ENCODE results near the gene CEP192. TPM values are rescaled to one million over a fixed set of nuclear protein-coding genes. Genes with fewer than 3 reads are reported as not detected.

Gene CEP192
- total and polyA plus RNA-seq, 2 of the 4 experiments (the other 2 are of a cell fraction) = 17.2 to 29.0 TPM

GRCh38 chr18:13101659-13102197 is 110.6 kb downstream of the CEP192 start:
- Histone ChIP-seq H3K4me1 (ENCODE audit: control insufficient read depth, insufficient read depth, low read length) (no peaks in the 10 kb centered on the region), H2BK120ac (ENCODE audit: low read depth, low read length) (no peak overlapping the region), H3K9me3 (ENCODE audit: control insufficient read depth, insufficient read depth, low read length) (no peaks in the 10 kb centered on the region), H3K18ac (ENCODE audit: low read depth, low read length) (no peak overlapping the region), H2BK15ac (ENCODE audit: low read depth, low read length) (no peak overlapping the region), H3K79me1 (ENCODE audit: low read depth in 1 of 2, low read length in 2 of 2) (0 out of 4 replicates have a peak, but pooled peaks cover 0 to 3% of the 10 kb centered on the region in 2 experiments), H3K23ac (ENCODE audit: low read depth, low read length) (no peak overlapping the region), H4K91ac (ENCODE audit: insufficient read depth, low read depth, low read length) (no peak overlapping the region), H4K20me1 (ENCODE audit: insufficient read depth, low read length) (no peaks in the 10 kb centered on the region), H3K4me2 (ENCODE audit: low read depth, low read length) (no peak overlapping the region), H3K4ac (ENCODE audit: low read depth, low read length) (no peak overlapping the region), H4K5ac (ENCODE audit: low read depth, low read length) (no peak overlapping the region), H2AK5ac (ENCODE audit: low read depth, low read length) (no peak overlapping the region), H2BK5ac (ENCODE audit: low read depth, low read length, poor library complexity, severe bottlenecking) (no peak overlapping the region), H3K27ac (ENCODE audit: insufficient read depth, low read length) (no peak overlapping the region), H3K27me3 (ENCODE audit: control insufficient read depth, insufficient read depth, low read length) (no peaks in the 10 kb centered on the region), H3K4me3 (ENCODE audit: insufficient read depth, low read depth, low read length) (no peak overlapping the region), H4K8ac (ENCODE audit: low read depth in 2 of 2, low read length in 2 of 2) (no peak overlapping the region), H3K14ac (replicated peaks; ENCODE audit: low read depth, low read length) (no peak overlapping the region), H3K9me1 (ENCODE audit: insufficient read depth, low read length) (peaks cover 5% of the 10 kb centered on the region), H3K9ac (ENCODE audit: low read depth, low read length) (no peak overlapping the region), H2BK20ac (ENCODE audit: low read depth, low read length) (no peak overlapping the region), H2AK9ac (replicated peaks; ENCODE audit: low read depth, low read length, poor library complexity) (no peak overlapping the region), H2AFZ (replicated peaks; ENCODE audit: low read length, poor library complexity) (no peak overlapping the region), H3K56ac (ENCODE audit: extremely low read depth, insufficient read depth, low read length) (no peak overlapping the region), H3K36me3 (ENCODE audit: control insufficient read depth, insufficient read depth, low read length) (peaks cover 53% of the 10 kb centered on the region)
- POLR2A ChIA-PET (ENCODE audit: unreplicated experiment) = no interaction called here
- in situ Hi-C loops (cut with MboI; ENCODE audit: low sequenced_read_pairs) (no loop called here), intact Hi-C loops (cut with micrococcal nuclease) (no loop called here), dilution Hi-C loops (cut with HindIII; ENCODE audit: low sequenced_read_pairs, unreplicated experiment) (no loop called here)
- 93% methylated on average over 3 of the region's 4 CpGs; no CpG with 5 or more reads in 1 of the 2 experiments for WGBS, 2 experiments (ENCODE audit: extremely low coverage in 2 of 2, insufficient read length in 1 of 2)
- ATAC-seq (ENCODE audit: low read depth) (no peak), DNase-seq (no peak)
- TF ChIP-seq, protein P1, sequence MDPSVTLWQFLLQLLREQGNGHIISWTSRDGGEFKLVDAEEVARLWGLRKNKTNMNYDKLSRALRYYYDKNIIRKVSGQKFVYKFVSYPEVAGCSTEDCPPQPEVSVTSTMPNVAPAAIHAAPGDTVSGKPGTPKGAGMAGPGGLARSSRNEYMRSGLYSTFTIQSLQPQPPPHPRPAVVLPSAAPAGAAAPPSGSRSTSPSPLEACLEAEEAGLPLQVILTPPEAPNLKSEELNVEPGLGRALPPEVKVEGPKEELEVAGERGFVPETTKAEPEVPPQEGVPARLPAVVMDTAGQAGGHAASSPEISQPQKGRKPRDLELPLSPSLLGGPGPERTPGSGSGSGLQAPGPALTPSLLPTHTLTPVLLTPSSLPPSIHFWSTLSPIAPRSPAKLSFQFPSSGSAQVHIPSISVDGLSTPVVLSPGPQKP (IDR thresholded peaks at IDR 0.05; ENCODE audit: borderline replicate concordance, low read depth, low read length) = no peak
- TF ChIP-seq CEBPB (IDR thresholded peaks at IDR 0.05; ENCODE audit: low read depth, low read length) = no peak
- TF ChIP-seq, protein P2, sequence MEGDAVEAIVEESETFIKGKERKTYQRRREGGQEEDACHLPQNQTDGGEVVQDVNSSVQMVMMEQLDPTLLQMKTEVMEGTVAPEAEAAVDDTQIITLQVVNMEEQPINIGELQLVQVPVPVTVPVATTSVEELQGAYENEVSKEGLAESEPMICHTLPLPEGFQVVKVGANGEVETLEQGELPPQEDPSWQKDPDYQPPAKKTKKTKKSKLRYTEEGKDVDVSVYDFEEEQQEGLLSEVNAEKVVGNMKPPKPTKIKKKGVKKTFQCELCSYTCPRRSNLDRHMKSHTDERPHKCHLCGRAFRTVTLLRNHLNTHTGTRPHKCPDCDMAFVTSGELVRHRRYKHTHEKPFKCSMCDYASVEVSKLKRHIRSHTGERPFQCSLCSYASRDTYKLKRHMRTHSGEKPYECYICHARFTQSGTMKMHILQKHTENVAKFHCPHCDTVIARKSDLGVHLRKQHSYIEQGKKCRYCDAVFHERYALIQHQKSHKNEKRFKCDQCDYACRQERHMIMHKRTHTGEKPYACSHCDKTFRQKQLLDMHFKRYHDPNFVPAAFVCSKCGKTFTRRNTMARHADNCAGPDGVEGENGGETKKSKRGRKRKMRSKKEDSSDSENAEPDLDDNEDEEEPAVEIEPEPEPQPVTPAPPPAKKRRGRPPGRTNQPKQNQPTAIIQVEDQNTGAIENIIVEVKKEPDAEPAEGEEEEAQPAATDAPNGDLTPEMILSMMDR (conservative IDR thresholded peaks at IDR 0.05; ENCODE audit: low read depth, low read length) = no peak
- no peak for TF ChIP-seq BHLHE40 (IDR thresholded peaks at IDR 0.05; ENCODE audit: low read depth, low read length)
- TF ChIP-seq, protein P3, sequence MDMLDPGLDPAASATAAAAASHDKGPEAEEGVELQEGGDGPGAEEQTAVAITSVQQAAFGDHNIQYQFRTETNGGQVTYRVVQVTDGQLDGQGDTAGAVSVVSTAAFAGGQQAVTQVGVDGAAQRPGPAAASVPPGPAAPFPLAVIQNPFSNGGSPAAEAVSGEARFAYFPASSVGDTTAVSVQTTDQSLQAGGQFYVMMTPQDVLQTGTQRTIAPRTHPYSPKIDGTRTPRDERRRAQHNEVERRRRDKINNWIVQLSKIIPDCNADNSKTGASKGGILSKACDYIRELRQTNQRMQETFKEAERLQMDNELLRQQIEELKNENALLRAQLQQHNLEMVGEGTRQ (IDR thresholded peaks at IDR 0.05; ENCODE audit: low read depth, low read length) = no peak
- no peak for TF ChIP-seq POLR2A (IDR thresholded peaks at IDR 0.05; ENCODE audit: low read depth, low read length)
- no peak for TF ChIP-seq MXI1 (IDR thresholded peaks at IDR 0.05; ENCODE audit: borderline replicate concordance, low read depth, low read length)
- TF ChIP-seq MAZ (IDR thresholded peaks at IDR 0.05; ENCODE audit: borderline replicate concordance, low read depth, low read length) = no peak
- no peak for TF ChIP-seq SMC3 (IDR thresholded peaks at IDR 0.05; ENCODE audit: low read depth, low read length)
- no peak for TF ChIP-seq RFX5 (IDR thresholded peaks at IDR 0.05; ENCODE audit: low read depth, low read length)
- TF ChIP-seq RCOR1 (IDR thresholded peaks at IDR 0.05; ENCODE audit: insufficient replicate concordance, low read length) = no peak
- no peak for TF ChIP-seq RAD21 (IDR thresholded peaks at IDR 0.05; ENCODE audit: low read length)
- TF ChIP-seq FOS (IDR thresholded peaks at IDR 0.05; ENCODE audit: low read depth, low read length) = no peak
- CTCF ChIA-PET = interaction anchor here (0.6 kb wide), 1 partner anchor 16 kb away, joined by 3 read pairs; no protein-coding TSS in a partner anchor
- BruUV-seq (replicated peaks) = no TSS peak

All from IMR-90 (cell line).